Measurements from ENCODE around the gene KDELR1. TPM values are rescaled to one million over a fixed set of nuclear protein-coding genes. Genes with fewer than 3 reads are reported as not detected.

KDELR1 gene
- total RNA-seq, 6 experiments from 2014 or later = 354 to 455 (median 395) TPM

DNA sequence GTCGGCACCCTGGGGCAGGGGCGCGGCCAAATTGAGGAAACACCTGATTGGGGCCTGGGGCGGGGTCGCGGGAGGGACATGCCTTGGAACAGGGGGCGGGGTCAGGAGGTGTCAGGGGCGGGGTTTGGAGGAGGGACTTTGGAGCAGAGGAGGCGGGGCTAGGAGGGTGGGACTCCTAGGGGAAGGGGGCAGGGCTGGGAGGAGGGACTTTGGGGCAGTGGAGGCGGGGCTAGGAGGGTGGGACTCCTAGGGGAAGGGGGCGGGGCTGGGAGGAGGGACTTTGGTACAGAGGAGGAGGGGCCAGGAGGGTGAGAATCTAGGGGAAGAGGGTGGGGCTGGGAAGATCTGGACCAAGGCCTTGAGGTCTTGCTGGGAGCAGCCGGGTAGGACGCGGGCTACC lies 24.0 kb upstream of the KDELR1 start:
- H3K27ac Mint-ChIP-seq = no peak overlapping the region
- DNase-seq = no peak
- no peak overlapping the region for H3K4me3 Mint-ChIP-seq

DNA sequence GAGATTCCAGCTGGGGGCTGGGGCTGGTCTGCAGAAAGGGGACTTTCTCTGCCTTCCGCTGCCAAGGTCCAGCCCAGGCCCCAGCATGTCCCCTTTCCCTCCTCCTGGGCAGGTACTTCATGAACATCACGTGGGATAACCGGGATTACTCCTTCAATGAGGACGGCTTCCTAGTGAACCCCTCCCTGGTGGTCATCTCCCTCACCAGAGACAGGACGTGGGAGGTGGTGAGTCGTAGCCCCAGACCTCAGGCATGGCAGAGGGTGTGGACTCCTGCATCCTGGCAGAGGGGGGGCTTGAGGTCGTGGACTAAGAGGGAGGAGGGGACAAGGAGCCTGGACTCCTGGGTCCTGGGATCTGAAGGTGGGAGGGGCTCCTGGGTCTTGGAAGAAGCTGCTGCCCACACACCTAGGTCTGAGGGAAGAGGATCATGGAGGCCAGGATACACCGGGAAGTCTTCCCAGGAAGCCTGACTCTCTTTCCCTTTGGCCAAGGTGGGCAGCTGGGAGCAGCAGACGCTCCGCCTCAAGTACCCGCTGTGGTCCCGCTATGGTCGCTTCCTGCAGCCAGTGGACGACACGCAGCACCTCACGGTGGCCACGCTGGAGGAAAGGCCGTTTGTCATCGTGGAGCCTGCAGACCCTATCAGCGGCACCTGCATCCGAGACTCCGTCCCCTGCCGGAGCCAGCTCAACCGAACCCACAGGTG lies 22.7 kb upstream of the KDELR1 start:
- no peak for DNase-seq
- Mint-ChIP-seq H3K4me3 (no peak overlapping the region), H3K27ac (no peak overlapping the region; the same call in 1 of the 2 replicates), H3K36me3 (ENCODE audit: low read depth) (no peaks in the 10 kb centered on the region), H3K9me3 (no peaks in the 10 kb centered on the region), H3K4me1 (ENCODE audit: low read depth) (peaks cover 4% of the 10 kb centered on the region; the same call in 1 of the 2 replicates), H3K27me3 (ENCODE audit: insufficient read depth) (peaks cover 7% of the 10 kb centered on the region)
- TF ChIP-seq, protein P1, sequence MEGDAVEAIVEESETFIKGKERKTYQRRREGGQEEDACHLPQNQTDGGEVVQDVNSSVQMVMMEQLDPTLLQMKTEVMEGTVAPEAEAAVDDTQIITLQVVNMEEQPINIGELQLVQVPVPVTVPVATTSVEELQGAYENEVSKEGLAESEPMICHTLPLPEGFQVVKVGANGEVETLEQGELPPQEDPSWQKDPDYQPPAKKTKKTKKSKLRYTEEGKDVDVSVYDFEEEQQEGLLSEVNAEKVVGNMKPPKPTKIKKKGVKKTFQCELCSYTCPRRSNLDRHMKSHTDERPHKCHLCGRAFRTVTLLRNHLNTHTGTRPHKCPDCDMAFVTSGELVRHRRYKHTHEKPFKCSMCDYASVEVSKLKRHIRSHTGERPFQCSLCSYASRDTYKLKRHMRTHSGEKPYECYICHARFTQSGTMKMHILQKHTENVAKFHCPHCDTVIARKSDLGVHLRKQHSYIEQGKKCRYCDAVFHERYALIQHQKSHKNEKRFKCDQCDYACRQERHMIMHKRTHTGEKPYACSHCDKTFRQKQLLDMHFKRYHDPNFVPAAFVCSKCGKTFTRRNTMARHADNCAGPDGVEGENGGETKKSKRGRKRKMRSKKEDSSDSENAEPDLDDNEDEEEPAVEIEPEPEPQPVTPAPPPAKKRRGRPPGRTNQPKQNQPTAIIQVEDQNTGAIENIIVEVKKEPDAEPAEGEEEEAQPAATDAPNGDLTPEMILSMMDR (IDR thresholded peaks at IDR 0.05) = no peak

More for the DNA sequence above, 24.0 kb upstream of the KDELR1 start:
- Mint-ChIP-seq H3K9me3 (no peaks in the 10 kb centered on the region), H3K36me3 (ENCODE audit: low read depth) (no peaks in the 10 kb centered on the region), H3K4me1 (ENCODE audit: low read depth) (peaks cover 4% of the 10 kb centered on the region; the same call in 1 of the 2 replicates), H3K27me3 (ENCODE audit: insufficient read depth) (peaks cover 8% of the 10 kb centered on the region)
- TF ChIP-seq, protein P1 (IDR thresholded peaks at IDR 0.05) = no peak

DNA sequence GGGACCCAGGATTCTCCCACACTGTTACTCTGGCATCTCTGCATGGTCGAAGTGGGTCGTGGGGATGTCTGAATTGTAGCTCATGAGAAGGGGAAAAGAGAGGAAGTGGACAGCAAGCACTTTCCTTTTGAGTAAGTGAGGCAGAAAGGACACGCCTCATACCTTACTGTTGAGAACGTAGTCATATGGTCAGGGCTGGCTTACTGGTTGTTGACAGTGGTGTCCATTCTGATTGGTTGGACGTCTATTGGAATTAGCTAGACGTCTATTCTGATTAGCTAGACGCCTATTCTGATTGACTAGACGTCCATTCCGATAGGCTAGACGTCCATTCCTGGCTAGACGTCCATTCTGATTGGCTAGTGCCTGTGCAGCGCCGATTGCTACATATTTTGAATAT lies 14.5 kb upstream of the KDELR1 start:
- Mint-ChIP-seq H3K27ac (peak overlapping the region; percentile 40; the same call in 1 of the 2 replicates), H3K4me3 (no peak overlapping the region), H3K9me3 (no peaks in the 10 kb centered on the region), H3K4me1 (ENCODE audit: low read depth) (peaks cover 12% of the 10 kb centered on the region), H3K36me3 (ENCODE audit: low read depth) (peaks cover 8% of the 10 kb centered on the region), H3K27me3 (ENCODE audit: insufficient read depth) (peaks cover 1% of the 10 kb centered on the region; the same call in 1 of the 2 replicates)
- TF ChIP-seq, protein P1 (IDR thresholded peaks at IDR 0.05) = no peak
- DNase-seq = no peak

DNA sequence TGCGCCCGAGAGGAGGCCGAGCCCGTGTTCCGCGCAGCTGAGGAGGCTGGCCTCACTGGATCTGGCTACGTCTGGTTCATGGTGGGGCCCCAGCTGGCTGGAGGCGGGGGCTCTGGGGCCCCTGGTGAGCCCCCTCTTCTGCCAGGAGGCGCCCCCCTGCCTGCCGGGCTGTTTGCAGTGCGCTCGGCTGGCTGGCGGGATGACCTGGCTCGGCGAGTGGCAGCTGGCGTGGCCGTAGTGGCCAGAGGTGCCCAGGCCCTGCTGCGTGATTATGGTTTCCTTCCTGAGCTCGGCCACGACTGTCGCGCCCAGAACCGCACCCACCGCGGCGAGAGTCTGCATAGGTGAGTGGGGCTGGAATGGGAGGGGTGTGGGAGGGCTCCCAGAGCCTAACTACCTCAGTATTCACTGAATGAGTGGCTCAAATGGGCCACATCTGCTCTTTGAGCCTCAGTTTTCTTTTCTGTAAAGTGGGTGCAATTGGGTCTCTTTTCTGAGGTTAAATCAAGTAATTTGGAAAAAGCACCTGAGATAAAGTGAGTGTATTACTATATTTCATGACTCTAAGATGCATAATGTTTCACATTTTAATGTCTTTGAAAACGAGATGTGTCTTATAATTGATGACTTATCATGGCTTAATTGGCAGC lies 13.8 kb upstream of the KDELR1 start:
- Mint-ChIP-seq H3K27me3 (ENCODE audit: insufficient read depth) (peaks cover 1% of the 10 kb centered on the region; the same call in 1 of the 2 replicates), H3K4me3 (no peak overlapping the region), H3K27ac (no peak overlapping the region), H3K4me1 (ENCODE audit: low read depth) (peaks cover 16% of the 10 kb centered on the region), H3K36me3 (ENCODE audit: low read depth) (peaks cover 8% of the 10 kb centered on the region), H3K9me3 (no peaks in the 10 kb centered on the region)
- TF ChIP-seq, protein P1 (IDR thresholded peaks at IDR 0.05) = no peak
- no peak for DNase-seq

DNA sequence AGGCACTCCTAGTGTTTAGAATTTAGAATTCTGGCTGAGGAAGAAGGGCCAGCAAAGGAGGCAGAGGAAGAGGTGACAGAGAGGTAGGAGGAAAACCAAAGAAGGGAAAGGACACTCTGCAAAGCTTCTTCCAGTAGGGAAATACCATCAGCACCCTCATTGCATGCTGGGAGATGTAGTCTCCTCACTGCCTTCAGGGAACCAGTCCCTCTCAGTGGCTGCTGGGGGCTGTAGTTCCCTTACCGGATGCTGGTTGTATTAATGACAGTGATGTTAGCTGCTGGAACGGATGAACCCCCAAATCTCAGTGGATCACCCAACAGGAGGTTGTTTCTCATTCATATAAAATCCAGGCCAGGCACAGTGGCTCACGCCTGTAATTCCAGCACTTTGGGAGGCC lies 12.3 kb upstream of the KDELR1 start:
- peak; percentile 54 for DNase-seq
- Mint-ChIP-seq H3K27ac (no peak overlapping the region), H3K27me3 (ENCODE audit: insufficient read depth) (peaks cover 3% of the 10 kb centered on the region), H3K9me3 (peaks cover 10% of the 10 kb centered on the region), H3K36me3 (ENCODE audit: low read depth) (peaks cover 13% of the 10 kb centered on the region), H3K4me1 (ENCODE audit: low read depth) (peaks cover 25% of the 10 kb centered on the region), H3K4me3 (no peak overlapping the region)
- TF ChIP-seq, protein P1 (IDR thresholded peaks at IDR 0.05) = no peak

All from HFFc6 (cell line).